ENCODE results near the gene MIPEP.
"Not testable (repeated sequence)": the region's sequence is repeated elsewhere in the genome, so short reads cannot be mapped to it uniquely, and the experiment has no call there.

MIPEP gene

DNA sequence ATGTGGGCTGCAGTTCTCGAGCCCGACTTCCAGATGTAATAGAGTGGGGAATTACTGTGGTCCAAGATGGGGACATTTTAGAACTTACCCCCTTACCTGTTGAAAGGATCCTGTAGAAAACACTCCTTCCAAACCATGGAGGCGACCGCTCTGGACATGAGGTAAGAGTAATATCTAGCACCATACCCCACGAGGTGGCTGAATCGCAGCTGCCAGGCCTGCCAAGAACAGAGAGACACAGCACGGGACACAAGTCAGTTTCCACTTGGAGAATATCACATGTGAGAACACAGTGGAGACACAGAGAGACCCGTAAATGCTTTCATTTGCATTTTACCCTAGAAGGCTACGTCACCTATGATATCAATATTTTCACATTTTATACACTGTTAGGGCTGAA lies 129.2 kb downstream of the MIPEP start:
- FAIRE-seq (no peak), DNase-seq (ENCODE audit: insufficient read length) (no peak)
- no peak for TF ChIP-seq POLR2AphosphoS5 (IDR thresholded peaks at IDR 0.05; ENCODE audit: low read depth, low read length)
- TF ChIP-seq TAF1 (IDR thresholded peaks at IDR 0.05; ENCODE audit: borderline replicate concordance, low read depth, low read length): no peak
- no peak for TF ChIP-seq POLR2A (IDR thresholded peaks at IDR 0.05; ENCODE audit: low read depth, low read length)

DNA sequence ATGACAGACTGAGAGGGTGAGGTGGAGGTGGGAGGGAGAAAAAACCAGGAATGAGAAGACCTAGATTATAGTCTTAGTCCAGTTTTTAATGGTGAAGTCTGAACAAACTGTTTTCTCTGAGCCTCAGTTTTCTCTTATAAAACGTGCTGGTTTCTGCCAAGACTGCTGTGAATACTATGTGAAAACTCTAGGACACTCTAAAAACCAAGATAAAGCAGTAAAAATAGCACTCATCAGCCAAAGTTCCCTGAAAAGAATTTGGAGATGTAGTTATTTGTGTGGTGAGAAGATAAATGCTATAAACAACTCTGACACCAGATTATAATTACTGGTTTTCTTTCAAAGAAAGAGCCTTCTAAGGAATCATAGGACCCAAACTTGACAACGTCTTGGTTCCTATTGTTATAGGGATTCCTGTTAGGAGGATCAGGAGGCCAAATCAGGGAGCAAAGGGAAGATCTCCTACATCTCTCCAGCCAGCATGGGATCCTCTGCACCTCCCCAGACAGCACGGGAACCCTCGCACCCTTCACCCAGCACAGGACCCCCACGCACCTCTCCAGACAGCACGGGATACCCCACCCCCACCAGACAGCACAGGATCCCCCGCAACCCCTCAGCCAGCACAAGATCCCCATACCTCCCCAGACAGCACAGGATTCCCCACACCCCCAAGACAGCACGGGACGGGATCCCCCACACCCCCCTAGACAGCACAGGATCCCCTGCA lies 130.2 kb downstream of the MIPEP start:
- no peak for DNase-seq (ENCODE audit: insufficient read length)
- no peak for FAIRE-seq
- TF ChIP-seq POLR2AphosphoS5 (IDR thresholded peaks at IDR 0.05; ENCODE audit: low read depth, low read length): no peak
- no peak for TF ChIP-seq POLR2A (IDR thresholded peaks at IDR 0.05; ENCODE audit: low read depth, low read length)
- no peak for TF ChIP-seq TAF1 (IDR thresholded peaks at IDR 0.05; ENCODE audit: borderline replicate concordance, low read depth, low read length)

DNA sequence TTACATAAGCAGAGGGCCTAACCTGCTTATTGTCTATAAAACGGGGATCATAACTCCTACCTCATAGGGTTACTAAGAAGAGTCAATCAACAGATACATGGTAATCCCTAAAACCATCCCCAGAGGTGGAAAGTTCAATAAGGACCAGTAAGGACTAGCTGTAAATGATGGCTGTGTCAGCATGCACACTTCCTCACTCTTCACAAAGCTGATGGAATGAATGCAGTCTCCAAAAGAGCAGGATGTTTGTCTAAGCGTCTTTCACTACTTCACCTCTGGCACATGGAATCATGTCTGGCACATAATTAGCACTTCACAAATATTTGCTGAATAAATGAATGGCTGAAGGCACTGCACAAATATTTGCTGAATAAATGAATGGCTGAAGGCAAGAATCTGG lies 134.2 kb downstream of the MIPEP start:
- TF ChIP-seq TAF1 (IDR thresholded peaks at IDR 0.05; ENCODE audit: borderline replicate concordance, low read depth, low read length) (no peak), POLR2A (IDR thresholded peaks at IDR 0.05; ENCODE audit: low read depth, low read length) (no peak), POLR2AphosphoS5 (IDR thresholded peaks at IDR 0.05; ENCODE audit: low read depth, low read length) (no peak)
- FAIRE-seq: no peak

DNA sequence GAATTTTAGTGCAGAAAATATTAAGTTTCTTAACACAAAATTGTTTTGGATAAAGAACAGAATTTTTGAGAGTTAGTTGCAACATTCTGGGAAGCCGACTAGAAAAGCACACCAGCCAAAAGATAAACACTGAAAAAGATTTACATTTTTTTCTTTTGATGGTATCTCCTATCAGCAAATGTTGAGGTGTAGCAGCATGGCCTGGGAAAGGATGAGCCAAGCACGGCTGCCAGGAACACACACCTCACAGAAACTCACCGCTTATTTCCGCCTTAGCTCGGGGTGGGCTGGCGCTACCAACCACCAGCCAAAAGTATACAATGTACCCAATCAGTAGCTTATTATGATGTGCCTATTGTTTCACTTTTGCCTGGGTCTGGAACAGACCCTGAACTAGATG lies 134.7 kb downstream of the MIPEP start:
- FAIRE-seq: no peak
- TF ChIP-seq POLR2A (IDR thresholded peaks at IDR 0.05; ENCODE audit: low read depth, low read length) (no peak), TAF1 (IDR thresholded peaks at IDR 0.05; ENCODE audit: borderline replicate concordance, low read depth, low read length) (no peak), POLR2AphosphoS5 (IDR thresholded peaks at IDR 0.05; ENCODE audit: low read depth, low read length) (no peak)
- DNase-seq (ENCODE audit: insufficient read length): no peak

More for the DNA sequence above, 134.2 kb downstream of the MIPEP start:
- DNase-seq (ENCODE audit: insufficient read length): no peak

DNA sequence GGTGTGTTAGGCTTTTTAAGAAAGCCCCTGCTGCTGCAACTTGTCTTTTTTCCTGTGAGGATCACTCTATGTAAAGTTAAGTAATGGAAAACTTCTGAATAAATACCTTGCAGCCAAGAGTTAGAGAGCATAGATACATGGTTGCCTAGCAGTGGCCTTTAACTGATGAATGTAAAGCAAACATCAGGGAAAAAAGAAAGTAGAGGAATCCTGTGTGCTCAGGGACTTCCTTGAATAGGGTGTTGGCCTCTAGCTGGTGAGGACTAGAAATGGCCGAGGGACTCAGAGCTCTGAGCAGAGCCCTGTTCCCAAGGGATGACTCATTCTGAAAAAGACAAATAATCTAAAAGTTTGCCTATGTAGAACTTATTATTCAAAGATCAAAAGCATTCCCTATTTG lies 135.7 kb downstream of the MIPEP start:
- FAIRE-seq (peak; percentile 40), DNase-seq (ENCODE audit: insufficient read length) (no peak)
- no peak for TF ChIP-seq POLR2A (IDR thresholded peaks at IDR 0.05; ENCODE audit: low read depth, low read length)
- no peak for TF ChIP-seq TAF1 (IDR thresholded peaks at IDR 0.05; ENCODE audit: borderline replicate concordance, low read depth, low read length)
- no peak for TF ChIP-seq POLR2AphosphoS5 (IDR thresholded peaks at IDR 0.05; ENCODE audit: low read depth, low read length)

DNA sequence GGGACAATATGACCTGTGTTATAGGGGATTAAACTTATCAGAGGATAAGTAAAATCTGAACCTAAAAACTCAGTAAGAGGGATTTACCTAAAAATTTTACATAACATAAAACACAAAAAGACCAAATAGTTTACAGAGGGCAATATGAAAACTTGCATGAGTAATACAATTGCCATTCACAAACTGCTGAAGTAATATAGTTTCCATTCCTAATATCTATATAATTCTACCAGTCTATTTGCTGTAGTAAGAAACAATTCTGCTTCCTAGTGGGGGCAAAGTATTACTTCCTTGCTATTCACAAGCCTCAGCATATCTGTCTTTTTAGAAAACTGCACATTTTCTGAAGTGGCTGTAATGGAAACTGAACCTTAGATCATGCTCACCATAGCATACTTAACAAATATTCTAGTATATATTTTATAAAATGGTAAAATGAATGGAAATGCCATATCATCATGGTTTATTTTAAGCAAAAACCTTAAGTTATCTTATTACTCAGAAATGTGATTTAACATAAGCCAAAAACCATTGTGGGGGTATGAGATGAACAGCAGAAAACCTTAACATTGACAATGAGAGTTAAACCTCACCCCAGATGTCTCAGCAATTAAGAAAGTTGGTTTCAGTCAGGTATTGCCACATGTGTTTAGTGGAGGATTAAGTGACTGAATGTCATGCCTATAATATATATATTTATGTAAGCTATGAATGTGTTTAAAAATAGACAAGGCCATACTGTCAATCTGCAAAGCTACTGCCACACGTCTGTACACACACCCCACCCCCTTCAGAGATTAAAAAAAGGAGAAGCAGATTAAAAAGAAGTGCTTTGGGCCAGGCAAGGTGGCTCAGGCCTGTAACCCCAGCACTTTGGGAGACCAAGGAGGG lies 136.8 kb downstream of the MIPEP start:
- TF ChIP-seq TAF1 (IDR thresholded peaks at IDR 0.05; ENCODE audit: borderline replicate concordance, low read depth, low read length): no peak
- TF ChIP-seq POLR2AphosphoS5 (IDR thresholded peaks at IDR 0.05; ENCODE audit: low read depth, low read length): no peak
- TF ChIP-seq POLR2A (IDR thresholded peaks at IDR 0.05; ENCODE audit: low read depth, low read length): no peak
- DNase-seq (ENCODE audit: insufficient read length) (no peak), FAIRE-seq (no peak)

DNA sequence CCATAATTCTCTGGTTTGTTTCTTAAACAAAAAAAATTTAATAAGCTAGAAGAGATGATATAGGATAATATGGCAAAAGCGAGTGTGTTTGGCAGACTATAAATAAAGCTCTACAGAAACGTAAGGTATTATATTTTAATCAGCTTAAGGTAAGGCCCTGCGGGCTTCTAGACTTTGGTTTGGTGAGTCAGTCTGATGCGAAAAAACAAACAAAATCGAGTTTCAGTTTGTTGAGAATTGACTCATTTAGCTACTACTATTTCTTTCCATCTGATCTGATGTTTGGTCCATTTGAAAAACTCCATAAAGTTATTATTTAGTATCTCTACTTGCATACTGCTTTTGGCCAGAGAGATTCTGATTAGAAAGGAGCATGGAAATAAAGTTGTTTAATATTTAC lies 138.0 kb downstream of the MIPEP start:
- FAIRE-seq: peak; percentile 54
- no peak for TF ChIP-seq TAF1 (IDR thresholded peaks at IDR 0.05; ENCODE audit: borderline replicate concordance, low read depth, low read length)
- TF ChIP-seq POLR2A (IDR thresholded peaks at IDR 0.05; ENCODE audit: low read depth, low read length): no peak
- TF ChIP-seq POLR2AphosphoS5 (IDR thresholded peaks at IDR 0.05; ENCODE audit: low read depth, low read length): no peak
- DNase-seq (ENCODE audit: insufficient read length): no peak

DNA sequence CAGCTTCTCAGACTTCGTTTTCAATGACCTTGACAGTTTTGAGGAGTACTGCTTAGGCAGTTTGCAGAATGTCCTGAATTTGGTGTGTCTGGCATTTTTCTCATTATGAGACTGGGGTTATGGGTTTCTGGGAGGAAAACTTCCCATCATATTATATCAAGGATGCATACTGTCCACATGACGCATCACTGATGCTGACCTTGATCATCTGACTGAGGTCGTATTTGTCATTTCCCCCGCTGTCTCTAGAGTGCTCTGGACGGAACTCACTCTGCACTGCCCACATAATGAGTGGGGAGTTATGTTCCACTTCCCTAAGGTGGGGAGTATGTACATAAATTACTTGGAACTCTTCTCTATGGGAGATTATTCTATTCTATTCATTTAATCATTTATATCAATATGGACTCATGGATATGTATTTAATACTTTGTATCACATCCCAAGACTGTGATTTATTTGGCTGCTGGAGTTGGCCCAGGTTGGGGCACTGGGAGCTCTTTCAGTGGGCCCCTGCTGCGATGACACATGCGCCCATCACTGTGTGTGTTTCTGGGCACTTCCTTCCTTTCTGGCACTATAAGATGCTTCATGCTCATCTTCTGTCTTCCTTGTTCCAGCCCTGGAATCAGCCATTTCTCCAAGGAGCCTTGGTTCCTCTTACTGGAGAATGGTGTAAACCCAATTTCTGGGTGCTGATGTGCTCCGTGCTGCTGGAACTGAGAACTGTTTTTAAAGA lies 138.6 kb downstream of the MIPEP start:
- FAIRE-seq (no peak), DNase-seq (ENCODE audit: insufficient read length) (no peak)
- TF ChIP-seq POLR2AphosphoS5 (IDR thresholded peaks at IDR 0.05; ENCODE audit: low read depth, low read length) (no peak), TAF1 (IDR thresholded peaks at IDR 0.05; ENCODE audit: borderline replicate concordance, low read depth, low read length) (no peak), POLR2A (IDR thresholded peaks at IDR 0.05; ENCODE audit: low read depth, low read length) (no peak)

DNA sequence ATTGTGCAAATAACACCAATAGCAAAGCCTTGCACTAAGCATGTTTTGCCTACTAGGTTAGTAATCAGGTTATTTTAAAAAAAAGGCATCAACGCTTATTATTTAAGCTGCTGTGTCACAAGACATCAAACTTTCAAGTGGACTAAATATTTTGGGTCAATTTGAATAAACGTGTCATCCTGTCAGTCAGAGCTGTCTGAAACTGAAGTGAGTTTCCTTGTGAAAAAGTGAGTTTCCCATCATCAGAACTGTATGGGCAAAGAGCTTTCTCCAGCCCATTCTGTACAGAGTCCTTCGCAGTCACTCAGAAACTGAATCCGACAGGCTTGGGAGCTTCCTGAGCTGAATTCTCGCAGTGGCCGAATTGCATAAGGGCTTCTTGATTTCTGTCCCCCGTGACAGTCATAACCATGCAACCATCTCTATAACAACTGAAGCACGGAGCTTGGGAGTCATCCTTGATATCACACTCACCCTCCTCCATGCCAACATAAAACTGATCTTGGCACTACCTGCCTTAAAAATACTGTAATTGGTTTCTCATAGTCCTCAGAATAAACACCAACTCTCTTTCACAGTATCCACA lies 139.8 kb downstream of the MIPEP start:
- TF ChIP-seq POLR2A (IDR thresholded peaks at IDR 0.05; ENCODE audit: low read depth, low read length) (no peak), POLR2AphosphoS5 (IDR thresholded peaks at IDR 0.05; ENCODE audit: low read depth, low read length) (no peak), TAF1 (IDR thresholded peaks at IDR 0.05; ENCODE audit: borderline replicate concordance, low read depth, low read length) (no peak)
- FAIRE-seq (no peak), DNase-seq (ENCODE audit: insufficient read length) (no peak)

DNA sequence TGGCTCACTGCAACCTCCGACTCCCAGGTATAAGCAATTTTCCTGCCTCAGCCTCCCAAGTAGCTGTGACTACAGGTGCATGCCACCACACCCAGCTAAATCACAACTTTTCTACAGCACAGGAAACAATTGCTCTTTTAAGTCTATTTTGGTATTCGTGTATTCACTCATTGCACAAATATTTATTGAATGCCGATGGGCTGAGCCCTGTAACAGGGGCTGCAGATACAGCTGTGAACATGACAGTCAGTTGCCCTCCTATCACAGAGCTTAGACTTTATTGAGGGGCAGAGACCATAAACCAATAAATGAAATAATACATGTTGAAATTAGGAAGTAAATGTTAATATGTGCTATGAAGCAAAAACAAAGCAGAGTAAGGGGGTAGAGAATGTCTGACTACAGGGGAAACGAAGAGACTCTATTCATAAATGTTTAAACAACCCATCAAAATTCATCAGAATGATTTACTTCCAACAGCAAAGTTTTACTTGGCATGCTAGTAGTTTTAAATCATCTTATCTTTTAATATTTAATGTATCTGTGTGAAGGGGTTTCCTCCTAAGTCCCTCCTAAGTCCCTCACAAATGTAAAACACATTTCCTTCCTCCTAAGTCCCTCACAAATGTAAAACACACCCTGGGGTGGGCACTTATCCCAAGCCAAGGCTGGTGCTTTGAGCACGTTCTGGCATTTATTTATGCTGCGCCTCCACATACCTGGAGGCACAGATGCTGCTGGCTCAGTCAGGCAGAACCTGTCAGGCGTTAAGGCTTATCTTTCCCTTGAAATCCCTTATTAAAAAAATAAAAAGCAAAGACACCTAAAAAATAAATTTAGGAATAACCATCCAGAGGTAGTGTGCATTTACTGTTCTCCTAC lies 140.8 kb downstream of the MIPEP start:
- TF ChIP-seq POLR2AphosphoS5 (IDR thresholded peaks at IDR 0.05; ENCODE audit: low read depth, low read length) (no peak), POLR2A (IDR thresholded peaks at IDR 0.05; ENCODE audit: low read depth, low read length) (no peak)
- FAIRE-seq: no peak
- DNase-seq (ENCODE audit: insufficient read length): no peak

DNA sequence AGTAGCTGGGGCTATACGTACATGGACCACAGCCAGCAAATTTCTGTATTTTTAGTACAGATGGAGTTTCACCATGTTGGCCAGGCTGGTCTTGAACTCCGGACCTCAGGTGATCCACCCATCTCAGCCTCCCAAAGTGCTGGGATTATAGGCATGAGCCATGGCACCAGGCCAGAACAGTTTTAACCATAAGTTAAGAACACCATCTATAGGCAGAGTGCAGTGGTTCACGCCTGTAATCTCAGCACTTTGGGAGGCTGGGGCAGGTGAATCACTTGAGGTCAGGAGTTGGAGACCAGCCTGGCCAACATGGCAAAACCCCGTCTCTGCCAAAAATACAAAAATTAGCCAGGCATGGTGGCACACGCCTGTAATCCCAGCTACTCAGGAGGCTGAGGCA lies 143.1 kb downstream of the MIPEP start:
- FAIRE-seq; DNase-seq (ENCODE audit: insufficient read length): not testable (repeated sequence)

Measured in GM12892 (cell line).